SU-DHL-6 (cell line): ENCODE results near the gene MT1A.

Source experiments
- CTCF ChIP-seq: fragments of 200-600 bp; sonication (generic); IDR thresholded peaks from one replicate; pipeline ENCODE4 v1.5.1; 2017; ENCODE audit warnings: antibody characterized with exemption, mild to moderate bottlenecking, low read length, moderate library complexity; ENCODE audit not compliant: insufficient read depth, poor library complexity, severe bottlenecking
- EZH2phosphoT487 ChIP-seq: fragments of 200-600 bp; sonication (generic), shearing (Covaris generic); conservative IDR thresholded peaks from 2 replicates; pipeline ENCODE4 v1.6.1; 2018; ENCODE audit warnings: mild to moderate bottlenecking, antibody characterized with exemption, low read length, moderate library complexity, mixed read lengths

- TF ChIP-seq CTCF (no peak), EZH2phosphoT487 (no peak)
These were observed 37.1 kb upstream of the MT1A start for GRCh38 chr16:56601325-56601724.
